Colonic mucosa (tissue), 4 donors: ENCODE data around the gene CDC42BPB. TPM values are rescaled to one million over a fixed set of nuclear protein-coding genes. Genes with fewer than 3 reads are reported as not detected.

ENCODE experiments used
- DNase-seq: peaks from one replicate; pipeline ENCODE4 v3.0.0-alpha.2; 2020
- H3K27ac ChIP-seq: fragments of 200-600 bp; one replicate; pipeline ENCODE4 v1.8.0; 2021
- H3K27me3 ChIP-seq: fragments of 200-600 bp; one replicate; pipeline ENCODE4 v1.8.0; 2021
- H3K36me3 ChIP-seq: fragments of 200-600 bp; one replicate; pipeline ENCODE4 v1.8.0; 2021
- H3K4me1 ChIP-seq: fragments of 200-600 bp; one replicate; pipeline ENCODE4 v1.8.0; 2021; ENCODE audit warnings: mild to moderate bottlenecking
- H3K4me3 ChIP-seq: fragments of 200-600 bp; one replicate; pipeline ENCODE4 v1.8.0; 2021
- H3K9ac ChIP-seq, 2 donors: one replicate each; pipeline ENCODE4 v1.7.0; 2013; ENCODE audit warnings: control low read depth in 2 of 2, low read depth in 2 of 2, low read length in 2 of 2
- H3K9me3 ChIP-seq: fragments of 200-600 bp; one replicate; pipeline ENCODE4 v1.8.0; 2021
- CTCF ChIP-seq: fragments of 200-600 bp; IDR thresholded peaks from one replicate; pipeline ENCODE4 v1.8.0; 2022; ENCODE audit warnings: antibody characterized with exemption, mild to moderate bottlenecking
- intact Hi-C: fragments of 100-400 bp; cut with DNase I; formaldehyde crosslinking; loops from one replicate; pipeline ENCODE4 v1.14.1; 2022
- total RNA-seq, 2 donors: library from RNA; stranded (reverse); fragmentation: NEBNext Ultra II Directional in 1 of 2; extraction: Animal tissue kit (Norgen Biotek cat#: 25700) in 1 of 2; gene quantifications; one replicate each; pipeline ENCODE4 v1.2.1, GENCODE V29; 2021
- donor health status: healthy.
- donor health status: DM: no; HTN: no; CAD: no.
- donor health status: DM: no; HTN: no; CAD: no.

Gene CDC42BPB
- total RNA-seq, 2 donors from 2014 or later: 67.9 to 83.8 TPM

- no peaks in the 10 kb centered on the region for H3K36me3 ChIP-seq
- no peak for TF ChIP-seq CTCF
- intact Hi-C loops: no loop called here
- H3K27me3 ChIP-seq: no peaks in the 10 kb centered on the region
- peak overlapping the region; percentile 48 for H3K4me3 ChIP-seq
- no peak for DNase-seq
- H3K27ac ChIP-seq: no peak overlapping the region
- peak overlapping the region; percentile 51 to 54 for H3K9ac ChIP-seq
- no peaks in the 10 kb centered on the region for H3K9me3 ChIP-seq
- peaks cover 20% of the 10 kb centered on the region for H3K4me1 ChIP-seq
Measured at GRCh38 chr14:103091883-103092222, 34.5 kb upstream of the CDC42BPB start.

GRCh38 chr14:103091041-103091882 lies 33.9 kb upstream of the CDC42BPB start:
- DNase-seq: peak; percentile 82
- intact Hi-C loops: no loop called here
- H3K36me3 ChIP-seq: no peaks in the 10 kb centered on the region
- H3K9me3 ChIP-seq: no peaks in the 10 kb centered on the region
- H3K4me1 ChIP-seq: peaks cover 20% of the 10 kb centered on the region
- H3K27me3 ChIP-seq: no peaks in the 10 kb centered on the region
- H3K4me3 ChIP-seq: peak overlapping the region; percentile 48
- H3K9ac ChIP-seq: peak overlapping the region; percentile 51 to 54
- H3K27ac ChIP-seq: no peak overlapping the region
- TF ChIP-seq CTCF: peak; percentile 52

GRCh38 chr14:103090481-103091020 lies 33.2 kb upstream of the CDC42BPB start:
- DNase-seq: no peak
- H3K9me3 ChIP-seq: no peaks in the 10 kb centered on the region
- H3K4me1 ChIP-seq: peaks cover 20% of the 10 kb centered on the region
- H3K27ac ChIP-seq: no peak overlapping the region
- H3K27me3 ChIP-seq: peaks cover 4% of the 10 kb centered on the region
- no peaks in the 10 kb centered on the region for H3K36me3 ChIP-seq
- H3K4me3 ChIP-seq: no peak overlapping the region
- peak overlapping the region; percentile 5 to 24 for H3K9ac ChIP-seq
- intact Hi-C loops: no loop called here
- no peak for TF ChIP-seq CTCF

- DNase-seq: no peak
- H3K36me3 ChIP-seq: no peaks in the 10 kb centered on the region
- peaks cover 10% of the 10 kb centered on the region for H3K27me3 ChIP-seq
- H3K27ac ChIP-seq: no peak overlapping the region
- H3K4me3 ChIP-seq: no peak overlapping the region
- TF ChIP-seq CTCF: no peak
- no peak overlapping the region for H3K9ac ChIP-seq
- intact Hi-C loops: no loop called here
- peaks cover 15% of the 10 kb centered on the region for H3K4me1 ChIP-seq
- no peaks in the 10 kb centered on the region for H3K9me3 ChIP-seq
Measured at GRCh38 chr14:103089386-103090335, 32.3 kb upstream of the CDC42BPB start.

GRCh38 chr14:103088921-103089320 lies 31.6 kb upstream of the CDC42BPB start:
- Histone ChIP-seq H3K4me1 (peaks cover 11% of the 10 kb centered on the region), H3K9ac (no peak overlapping the region), H3K4me3 (no peak overlapping the region), H3K9me3 (no peaks in the 10 kb centered on the region), H3K27ac (no peak overlapping the region), H3K36me3 (no peaks in the 10 kb centered on the region), H3K27me3 (peaks cover 18% of the 10 kb centered on the region)
- no peak for DNase-seq
- no peak for TF ChIP-seq CTCF
- intact Hi-C loops: no loop called here
